IPS-NIHi7 (cell line): Measurements from ENCODE around the gene DLGAP4.
"Not testable (repeated sequence)": the region's sequence is repeated elsewhere in the genome, so short reads cannot be mapped to it uniquely, and the experiment has no call there.

Experiments
- DNase-seq: peaks from one replicate; pipeline ENCODE4 v3.0.0; 2012; ENCODE audit warnings: mixed read lengths; ENCODE audit errors: extremely low spot score

DLGAP4 gene

DNA sequence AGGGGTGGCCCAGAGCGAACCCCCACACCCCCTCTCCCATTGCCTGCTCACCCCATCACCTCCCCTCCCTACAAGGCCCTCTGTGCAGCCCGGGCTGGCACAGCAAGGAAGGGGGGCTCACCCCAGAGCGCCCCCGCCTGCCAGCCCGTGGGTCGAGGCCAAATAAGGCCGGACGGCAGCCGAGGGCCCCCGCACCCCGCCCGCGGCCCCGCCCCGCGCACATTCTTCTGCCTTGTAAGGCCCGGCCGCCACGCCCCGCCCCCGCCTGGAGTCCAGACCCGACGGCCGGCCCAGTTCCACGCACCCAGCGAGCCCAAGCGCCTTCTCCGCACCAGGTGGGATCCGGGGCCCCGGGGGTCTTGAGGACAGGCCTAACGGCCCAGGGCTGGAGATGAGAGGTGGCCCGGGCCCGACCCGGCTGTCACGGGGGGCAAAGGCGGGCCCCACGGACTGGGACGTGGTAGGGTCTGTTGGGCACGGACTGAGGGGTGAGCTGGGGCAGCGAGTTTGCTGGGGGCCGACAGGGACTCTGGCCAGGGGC is 235.2 kb downstream of the DLGAP4 start, which contains the start of gene MYL9:
Gene MYL9, plus strand, starts transcription at position 293 of the 541 bp plus-strand sequence. CDS start 3,366 bp downstream, outside the sequence.
- peak; percentile 83 for DNase-seq

DNA sequence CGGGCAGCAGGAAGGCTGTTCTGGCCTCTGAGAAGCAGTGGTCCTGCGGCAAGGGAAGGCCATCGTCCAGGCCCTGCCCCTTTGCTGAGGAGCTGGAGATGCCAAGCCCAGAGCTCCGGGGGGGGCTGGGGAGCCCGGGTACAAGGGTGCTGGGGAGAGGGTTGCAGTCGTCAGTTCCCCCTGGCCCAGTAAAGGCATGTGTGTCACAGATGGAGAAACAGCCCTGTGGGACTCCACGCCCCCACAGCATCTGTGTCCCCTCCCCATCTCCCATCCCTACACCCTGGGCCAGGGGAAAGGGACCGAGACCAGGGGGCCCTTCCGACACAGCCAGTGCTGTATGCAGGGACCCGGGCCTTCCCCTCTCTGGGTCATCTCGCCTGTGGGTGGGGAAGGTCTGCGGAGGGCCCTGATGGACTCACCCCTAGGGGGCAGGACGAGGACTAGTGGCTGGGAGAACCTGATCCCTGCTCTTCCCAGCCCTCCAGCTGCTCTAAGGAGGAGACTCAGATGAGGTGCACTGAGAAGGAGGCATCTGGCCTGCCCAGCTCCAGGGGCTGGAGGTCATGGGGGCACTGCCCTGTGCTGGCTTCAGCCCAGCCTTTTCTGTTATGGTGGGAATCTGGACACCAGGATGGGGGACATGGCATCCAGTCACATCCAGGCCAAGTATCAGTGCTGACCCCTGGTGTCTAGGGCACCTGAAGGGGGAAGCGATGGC is 235.8 kb downstream of the DLGAP4 start:
- DNase-seq: peak; percentile 73

DNA sequence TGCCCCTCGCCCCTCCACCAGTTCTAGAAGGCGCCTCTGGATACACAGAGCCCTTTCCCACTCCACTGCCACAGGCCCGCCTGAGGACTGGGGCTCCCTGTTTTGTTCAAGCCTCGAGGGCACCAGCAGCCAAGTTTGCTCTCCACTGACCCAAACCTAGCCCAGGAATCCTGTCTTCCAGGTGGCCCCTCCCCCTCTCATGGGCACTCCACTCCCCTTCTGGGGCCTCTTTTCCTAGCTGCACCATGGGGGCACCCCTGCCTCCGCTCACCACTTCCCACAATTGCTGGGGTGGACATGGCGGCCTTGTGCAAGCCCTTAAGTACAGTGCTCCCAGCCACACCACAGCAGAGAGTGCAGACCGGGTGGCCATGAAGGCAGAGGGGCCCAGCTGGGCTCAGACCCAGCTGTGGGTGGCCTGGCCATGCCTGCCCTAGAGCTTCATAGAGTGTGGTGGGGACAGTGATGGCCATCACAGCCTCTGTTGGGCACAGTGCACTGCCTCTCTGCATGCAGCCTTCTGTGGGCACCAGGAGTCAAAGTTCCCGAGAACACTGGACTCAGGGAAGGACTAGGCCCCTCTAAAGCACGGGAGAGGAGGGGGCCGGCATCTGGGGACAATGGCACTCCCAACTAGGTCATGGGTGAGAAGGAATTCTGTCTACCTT is 236.5 kb downstream of the DLGAP4 start:
- DNase-seq: no peak

DNA sequence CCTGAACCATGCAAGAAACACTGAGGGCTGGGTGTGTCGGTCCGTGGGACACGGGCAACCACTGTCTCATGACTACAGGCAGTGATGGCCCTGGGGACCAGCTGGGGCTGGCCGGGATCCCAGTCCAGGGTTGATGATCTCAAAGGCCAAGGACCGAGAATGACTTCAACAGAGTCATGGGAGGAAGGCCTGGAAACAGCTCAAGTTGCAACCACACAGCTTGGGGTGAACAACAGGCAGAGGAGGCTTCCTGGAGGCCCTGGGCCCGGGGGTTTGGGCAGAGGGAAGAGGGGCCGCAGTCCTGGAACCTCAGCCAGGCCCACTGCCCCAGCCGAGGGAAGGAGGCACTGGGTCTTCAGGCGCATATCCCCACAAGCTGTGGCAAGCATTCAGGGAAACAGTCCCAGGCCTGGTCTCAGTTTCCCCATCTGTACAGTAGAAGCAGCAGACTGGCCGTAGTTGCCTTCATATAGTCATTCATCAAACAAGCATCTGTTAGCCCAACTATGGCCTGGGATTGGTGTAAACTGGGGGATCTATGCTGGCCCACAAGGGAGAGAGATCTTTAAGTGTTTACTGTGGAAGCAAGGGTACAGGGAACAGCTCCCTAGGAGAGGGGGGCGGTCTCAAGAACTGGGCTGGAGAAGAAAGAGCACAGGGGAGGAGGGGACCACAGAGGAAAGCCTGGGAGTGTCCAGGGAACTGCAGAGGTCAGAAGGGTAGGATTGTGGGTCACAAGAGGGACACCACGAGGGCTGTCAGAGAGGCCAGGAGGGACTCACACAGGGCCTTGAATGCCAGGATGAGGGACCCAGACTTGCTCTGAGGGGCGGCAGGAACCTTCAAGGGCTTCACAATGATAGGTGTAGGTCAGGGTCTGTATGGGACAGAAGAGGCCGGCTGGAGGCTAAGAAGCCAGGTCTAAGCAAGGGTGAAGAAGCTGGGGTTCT is 237.3 kb downstream of the DLGAP4 start:
- no peak for DNase-seq

DNA sequence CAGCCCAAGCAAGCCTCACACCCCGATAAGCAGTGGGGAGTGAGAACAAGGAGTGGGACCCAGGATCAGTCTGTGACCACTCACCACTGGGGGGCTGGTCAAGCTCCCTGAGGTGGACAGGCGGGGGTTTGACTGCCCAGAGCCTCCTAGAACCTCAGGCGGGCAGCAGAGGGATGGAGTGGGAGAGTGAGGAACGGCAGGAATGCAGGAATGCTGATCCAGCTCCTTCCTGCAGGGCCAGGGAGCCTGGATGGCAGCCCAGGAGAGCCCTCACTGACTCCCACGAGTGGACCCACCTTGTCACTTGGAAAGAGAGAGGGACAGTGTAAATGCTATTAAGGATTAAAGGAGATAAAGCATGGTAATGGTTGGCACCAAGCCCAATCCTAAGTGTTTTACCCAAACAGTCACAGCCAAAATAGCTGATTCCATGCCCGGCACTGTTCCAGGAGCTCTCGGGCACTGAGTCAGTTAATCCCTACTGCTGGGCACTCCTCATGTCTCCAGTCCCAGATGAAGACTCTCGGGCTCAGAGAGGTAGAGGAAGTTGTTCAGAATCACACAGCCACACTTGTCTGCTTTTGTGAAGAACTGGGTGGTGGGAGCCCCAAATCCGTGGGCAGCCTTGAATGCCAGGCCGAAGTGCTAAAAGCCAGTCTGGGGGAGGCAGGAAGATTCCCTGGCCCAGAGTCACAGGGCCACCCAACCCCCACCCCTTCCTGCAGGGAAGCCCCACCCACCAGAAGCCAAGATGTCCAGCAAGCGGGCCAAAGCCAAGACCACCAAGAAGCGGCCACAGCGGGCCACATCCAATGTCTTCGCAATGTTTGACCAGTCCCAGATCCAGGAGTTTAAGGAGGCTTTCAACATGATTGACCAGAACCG is 238.2 kb downstream of the DLGAP4 start:
- DNase-seq: no peak

DNA sequence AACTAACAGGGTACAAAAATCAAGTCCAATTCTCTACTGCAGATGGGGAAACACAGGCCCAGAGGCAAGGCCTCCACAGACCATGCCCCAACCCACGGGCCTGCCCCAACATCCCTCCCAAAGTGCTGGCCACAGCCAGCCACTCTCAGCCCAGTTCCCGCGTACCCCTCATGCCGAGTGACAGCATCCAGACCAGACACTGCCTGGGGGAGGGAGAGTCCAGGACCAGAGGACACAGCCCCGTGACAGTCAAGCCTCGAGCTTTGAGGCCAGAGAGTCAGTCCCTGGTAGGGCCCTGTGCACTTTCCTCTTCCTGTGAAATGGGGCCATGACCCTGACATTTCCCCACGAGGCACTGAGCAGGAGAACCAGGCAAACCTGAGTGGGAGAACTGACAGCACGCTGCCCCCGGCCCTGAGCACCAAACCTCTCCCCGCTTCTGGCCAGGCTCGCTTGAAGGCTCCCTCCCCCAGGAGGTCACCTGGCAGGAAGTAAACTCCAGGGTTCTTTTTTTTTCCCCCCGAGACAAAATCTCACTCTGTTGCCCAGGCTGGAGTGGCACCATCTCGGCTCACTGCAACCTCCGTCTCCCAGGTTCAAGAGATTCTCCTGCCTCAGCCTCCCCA is 240.1 kb downstream of the DLGAP4 start:
- DNase-seq: no peak

DNA sequence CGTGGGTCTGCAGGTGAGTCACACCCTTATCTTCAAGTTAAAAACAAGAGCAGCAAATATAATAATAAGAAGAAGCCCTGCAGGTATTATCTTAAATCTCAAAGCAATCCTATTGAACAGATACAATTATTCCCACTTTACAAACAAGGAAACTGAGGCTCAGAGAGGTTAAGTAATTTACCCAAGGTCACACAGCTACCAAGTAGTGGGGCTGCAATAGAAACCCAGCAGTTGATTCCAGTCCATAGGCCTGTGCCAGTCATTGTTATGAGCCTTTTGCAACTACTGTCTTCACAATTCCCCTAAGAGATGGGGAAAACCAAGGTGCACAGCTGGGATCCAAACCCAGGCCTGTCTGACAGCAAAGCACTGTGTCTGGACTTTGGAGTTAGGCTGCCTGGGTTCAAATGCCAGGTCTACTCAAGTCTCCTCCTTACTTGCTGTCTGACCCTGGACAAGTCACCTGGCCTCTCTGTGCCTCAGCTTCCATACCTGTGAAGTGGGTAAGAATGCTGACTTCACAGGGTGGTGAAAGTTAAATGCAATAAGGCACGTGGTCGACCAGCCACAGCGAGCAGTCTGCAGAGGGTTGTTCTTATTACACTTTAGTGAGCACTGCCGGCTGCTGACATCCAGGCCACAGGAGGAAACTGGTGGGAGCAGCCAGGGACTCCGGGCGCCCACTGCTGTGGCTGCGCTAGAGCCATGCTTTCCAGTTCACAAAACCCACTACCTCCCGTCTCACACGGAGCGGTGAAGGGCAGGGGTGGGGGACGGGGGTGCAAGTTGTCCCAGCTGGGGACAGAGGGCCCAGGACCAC is 241.3 kb downstream of the DLGAP4 start:
- no peak for DNase-seq

DNA sequence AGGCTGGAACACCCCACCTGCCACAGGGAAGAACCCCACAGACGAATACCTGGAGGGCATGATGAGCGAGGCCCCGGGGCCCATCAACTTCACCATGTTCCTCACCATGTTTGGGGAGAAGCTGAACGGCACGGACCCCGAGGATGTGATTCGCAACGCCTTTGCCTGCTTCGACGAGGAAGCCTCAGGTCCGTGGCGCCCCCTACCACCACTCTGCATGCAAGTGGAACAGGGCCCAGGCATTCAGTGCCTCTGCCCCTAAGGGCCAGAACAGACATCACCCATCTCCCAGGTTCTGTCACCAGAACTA is 241.8 kb downstream of the DLGAP4 start:
- peak; percentile 70 for DNase-seq

DNA sequence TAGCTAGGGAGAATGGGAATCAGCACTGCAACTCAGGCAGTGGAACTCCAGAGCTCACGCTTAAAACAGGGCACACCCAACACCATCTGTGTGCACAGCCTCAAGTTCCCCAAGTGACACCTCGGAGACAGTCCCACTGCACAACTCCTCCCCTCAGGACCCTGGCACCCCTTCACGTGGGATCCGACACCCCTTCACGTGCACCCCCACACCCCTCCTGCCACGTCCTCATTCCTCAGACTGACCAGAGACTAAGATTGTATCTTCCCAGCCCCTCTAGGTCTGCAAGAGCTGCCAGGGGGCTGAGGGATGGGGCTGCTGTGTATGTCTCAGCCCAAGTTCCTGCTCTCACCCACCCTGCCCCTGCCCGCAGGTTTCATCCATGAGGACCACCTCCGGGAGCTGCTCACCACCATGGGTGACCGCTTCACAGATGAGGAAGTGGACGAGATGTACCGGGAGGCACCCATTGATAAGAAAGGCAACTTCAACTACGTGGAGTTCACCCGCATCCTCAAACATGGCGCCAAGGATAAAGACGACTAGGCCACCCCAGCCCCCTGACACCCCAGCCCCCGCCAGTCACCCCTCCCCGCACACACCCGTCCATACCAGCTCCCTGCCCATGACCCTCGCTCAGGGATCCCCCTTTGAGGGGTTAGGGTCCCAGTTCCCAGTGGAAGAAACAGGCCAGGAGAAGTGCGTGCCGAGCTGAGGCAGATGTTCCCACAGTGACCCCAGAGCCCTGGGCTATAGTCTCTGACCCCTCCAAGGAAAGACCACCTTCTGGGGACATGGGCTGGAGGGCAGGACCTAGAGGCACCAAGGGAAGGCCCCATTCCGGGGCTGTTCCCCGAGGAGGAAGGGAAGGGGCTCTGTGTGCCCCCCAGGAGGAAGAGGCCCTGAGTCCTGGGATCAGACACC is 242.8 kb downstream of the DLGAP4 start:
- DNase-seq: peak; percentile 5

DNA sequence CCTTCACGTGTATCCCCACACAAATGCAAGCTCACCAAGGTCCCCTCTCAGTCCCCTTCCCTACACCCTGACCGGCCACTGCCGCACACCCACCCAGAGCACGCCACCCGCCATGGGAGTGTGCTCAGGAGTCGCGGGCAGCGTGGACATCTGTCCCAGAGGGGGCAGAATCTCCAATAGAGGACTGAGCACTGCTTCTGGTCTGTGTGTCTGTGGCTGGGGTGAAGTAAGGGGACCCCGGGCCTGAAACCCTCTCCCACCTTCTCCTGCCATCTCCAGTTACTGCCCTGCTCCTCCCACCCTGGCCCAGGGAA is 243.4 kb downstream of the DLGAP4 start:
- peak; percentile 7 for DNase-seq

DNA sequence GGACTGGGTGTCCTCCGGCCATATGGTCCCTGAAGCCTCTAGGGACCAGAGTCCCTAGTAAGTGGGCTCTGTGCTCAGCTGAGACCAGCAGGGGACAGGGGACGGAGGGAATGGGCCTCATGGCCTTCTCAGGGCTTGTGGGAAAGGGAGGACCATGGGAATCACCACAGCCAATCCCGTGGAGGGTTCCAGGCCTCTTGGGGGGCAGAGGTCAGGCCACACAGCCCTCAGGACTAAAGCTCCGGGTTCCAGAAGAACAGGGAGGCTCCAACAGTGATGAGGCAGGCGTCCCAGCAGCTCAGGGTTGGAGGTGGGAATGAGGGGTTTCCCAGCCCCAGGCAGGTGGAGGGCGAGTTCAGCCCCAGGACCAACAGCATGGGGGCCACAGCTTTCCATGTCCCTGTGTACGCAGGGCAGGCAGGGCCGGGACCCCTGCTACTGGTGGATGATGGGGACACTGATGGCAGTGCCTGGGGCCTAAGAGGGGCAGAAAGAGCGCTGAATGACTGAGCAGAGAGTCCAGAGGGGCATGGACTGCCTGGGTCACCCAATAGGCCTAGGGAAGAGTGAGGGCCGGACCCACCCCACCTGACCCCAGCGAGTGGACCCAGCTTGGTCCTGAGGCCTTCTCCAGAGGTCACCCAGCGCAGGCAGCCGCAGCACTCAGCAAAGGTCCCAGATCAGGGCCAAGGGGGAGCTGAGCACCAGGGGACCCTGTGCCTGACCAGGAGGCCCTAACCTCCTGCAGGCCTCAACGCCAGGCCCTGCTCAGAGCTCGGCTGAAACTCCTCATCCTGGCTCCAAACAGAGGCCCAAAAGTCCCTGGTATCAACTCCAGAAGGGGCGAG is 244.0 kb downstream of the DLGAP4 start:
- DNase-seq: peak; percentile 14

DNA sequence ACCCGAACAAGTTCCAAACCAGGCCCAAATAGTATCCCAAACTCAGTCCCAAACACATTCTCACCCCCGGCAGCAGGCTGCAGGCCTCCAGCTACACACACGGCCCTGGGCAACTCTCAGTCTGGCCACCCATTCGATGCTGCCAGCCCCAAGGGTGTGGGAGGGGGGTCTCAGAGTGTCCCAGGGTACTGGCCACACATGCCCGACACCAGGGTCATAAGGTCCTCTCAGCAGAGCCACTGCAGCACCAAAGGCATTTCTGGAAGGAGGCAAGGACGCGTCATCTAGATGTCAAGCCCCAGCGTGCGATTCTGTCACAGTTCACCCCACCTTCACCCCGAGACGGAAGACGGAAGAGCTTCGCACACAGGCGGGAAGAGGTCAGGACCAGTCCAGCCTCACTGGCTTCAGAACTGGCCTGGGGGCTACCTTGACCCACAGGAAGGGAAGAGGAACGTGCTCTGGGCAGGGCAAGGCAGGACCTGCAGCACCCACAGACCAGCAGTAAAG is 244.7 kb downstream of the DLGAP4 start:
- DNase-seq: peak; percentile 40

DNA sequence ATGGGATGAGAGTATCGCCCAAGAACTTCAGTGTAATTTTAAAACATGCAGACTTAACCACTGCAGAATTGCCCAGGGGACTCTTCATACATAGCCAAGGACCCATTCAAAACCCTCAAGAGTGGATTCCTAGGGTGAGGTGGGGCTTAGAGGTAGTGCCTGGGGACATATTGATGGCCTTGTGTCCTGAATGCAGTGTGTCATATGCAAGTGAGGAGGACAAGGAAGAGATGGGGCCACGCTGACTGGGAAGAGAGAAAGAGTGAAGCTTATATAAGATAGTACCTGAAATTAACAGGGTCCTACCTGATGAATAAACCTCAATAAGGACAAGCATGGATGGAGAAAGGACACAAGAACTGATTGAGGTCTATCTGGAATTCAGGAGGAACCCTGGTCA is 249.1 kb downstream of the DLGAP4 start:
- DNase-seq: no peak

DNA sequence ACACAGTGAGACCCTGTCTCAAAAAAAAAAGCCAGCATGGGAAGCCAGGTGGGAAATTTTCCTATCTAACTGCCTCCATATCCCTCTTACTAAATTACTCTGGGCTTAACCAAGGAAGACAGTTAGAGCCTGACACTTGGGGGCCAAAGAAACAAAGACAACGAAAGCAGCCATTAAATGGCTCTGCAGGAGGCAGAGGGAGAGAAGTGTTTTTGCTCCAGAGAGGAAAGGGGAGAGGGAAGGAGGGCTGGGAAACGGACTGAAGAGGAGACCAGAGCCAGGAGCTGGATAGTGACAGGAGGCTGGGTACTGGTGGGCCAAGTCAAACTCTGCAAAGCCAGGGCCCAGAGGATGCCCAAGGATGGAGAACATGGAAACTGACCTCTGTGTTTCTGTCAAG is 256.6 kb downstream of the DLGAP4 start:
- no peak for DNase-seq

DNA sequence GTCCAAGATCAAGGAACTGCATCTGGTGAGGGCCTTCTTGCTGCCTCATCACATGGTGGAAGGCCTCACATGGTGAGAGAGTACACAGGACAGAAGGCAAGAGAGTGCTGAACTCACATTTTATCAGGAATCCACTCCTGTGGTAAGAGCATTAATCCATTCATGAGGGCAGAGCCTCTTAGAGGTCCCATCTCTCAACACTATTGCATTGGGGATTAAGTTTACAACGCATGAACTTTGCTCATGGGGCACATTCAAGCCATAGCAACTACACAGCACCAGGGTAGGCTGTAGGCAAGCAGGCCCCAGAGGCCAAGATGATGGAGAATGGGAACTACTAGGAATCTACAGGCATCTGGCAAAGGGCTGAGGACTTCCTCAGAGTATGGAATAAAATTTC is 257.2 kb downstream of the DLGAP4 start:
- DNase-seq: no peak

DNA sequence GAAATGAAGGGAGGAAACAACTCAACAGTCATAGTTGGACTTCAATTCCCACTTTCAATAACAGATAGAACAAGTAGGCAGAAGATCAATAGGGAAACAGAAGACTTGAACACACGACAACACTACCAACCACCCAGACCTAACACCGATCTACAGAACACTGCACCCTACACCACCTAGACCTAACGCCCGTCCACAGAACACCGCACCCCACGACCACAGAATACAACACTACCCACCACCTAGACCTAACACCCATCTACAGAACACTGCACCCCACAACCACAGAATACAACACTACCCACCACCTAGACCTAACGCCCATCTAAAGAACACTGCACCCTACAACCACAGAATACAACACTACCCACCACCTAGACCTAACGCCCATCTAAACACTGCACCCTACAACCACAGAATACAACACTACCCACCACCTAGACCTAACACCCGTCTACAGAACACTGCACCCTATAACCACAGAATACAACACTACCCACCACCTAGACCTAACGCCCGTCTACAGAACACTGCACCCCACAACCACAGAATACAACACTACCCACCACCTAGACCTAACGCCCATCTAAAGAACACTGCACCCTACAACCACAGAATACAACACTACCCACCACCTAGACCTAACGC is 258.1 kb downstream of the DLGAP4 start:
- not testable (repeated sequence) for DNase-seq

DNA sequence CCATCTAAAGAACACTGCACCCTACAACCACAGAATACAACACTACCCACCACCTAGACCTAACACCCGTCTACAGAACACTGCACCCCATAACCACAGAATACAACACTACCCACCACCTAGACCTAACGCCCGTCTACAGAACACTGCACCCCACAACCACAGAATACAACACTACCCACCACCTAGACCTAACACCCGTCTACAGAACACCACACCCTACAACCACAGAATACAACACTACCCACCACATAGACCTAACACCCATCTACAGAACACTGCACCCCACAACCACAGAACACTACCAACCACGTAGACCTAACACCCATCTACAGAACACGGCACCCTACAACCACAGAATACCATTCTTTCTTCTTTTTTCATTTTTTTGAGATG is 258.6 kb downstream of the DLGAP4 start:
- DNase-seq: not testable (repeated sequence)
